Left renal cortex interstitium (tissue), 4 donors: ENCODE measurements around the gene ARHGAP4. TPM values are rescaled to one million over a fixed set of nuclear protein-coding genes. Genes with fewer than 3 reads are reported as not detected.
A peak's percentile ranks its signal among the peaks of the same experiment; 100 is the strongest.

Source experiments
- DNase-seq, 4 donors: peaks; one replicate each; pipeline ENCODE4 v3.0.0-alpha.2; 2013; ENCODE audit warnings: low read depth in 4 of 4, low spot score in 2 of 4, missing footprints in 1 of 4
- polyA plus RNA-seq, 4 donors: library from polyadenylated mRNA; unstranded; fragments of 120-200 nt; gene quantifications; one replicate each; pipeline ENCODE4 v1.2.1, GENCODE V29; 2013; ENCODE audit not compliant: insufficient read length in 4 of 4

Gene ARHGAP4
- polyA plus RNA-seq, result 10 to 100 TPM; 19.0 to 48.5 (median 36.0) TPM

GRCh38 chrX:153925739-153926551 is at the start of gene ARHGAP4:
Gene ARHGAP4 (minus strand): TSS chrX:153926264. CDS start chrX:153926202, 62 bp downstream.
- DNase-seq, result no peak

DNA sequence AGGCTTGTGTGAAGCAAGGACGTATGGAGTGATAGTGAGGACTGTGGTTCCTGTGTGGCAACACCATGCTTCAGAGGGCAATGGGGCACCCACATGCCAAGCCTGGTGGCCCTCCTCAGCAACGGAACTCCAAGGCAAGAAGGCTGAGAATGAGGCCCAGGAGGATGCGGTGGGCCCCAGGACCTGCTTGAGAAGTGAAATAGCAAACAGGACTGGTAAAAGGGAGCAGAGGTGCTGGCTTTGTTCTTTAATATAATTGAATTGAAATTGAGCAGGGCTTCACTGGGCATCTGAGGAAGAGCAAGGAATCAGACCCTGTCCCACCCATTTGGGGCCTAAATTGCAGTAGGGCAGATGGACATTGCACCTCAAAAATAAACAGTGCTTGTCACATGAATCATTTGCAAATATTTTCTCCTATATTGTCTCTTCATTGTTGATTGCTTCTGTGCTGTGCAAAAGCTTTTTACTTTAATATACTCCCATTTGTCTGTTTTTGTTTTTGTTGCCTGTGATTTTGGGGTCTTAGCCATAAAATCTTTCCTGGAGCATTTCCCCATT is 48.7 kb upstream of the ARHGAP4 start:
- no peak for DNase-seq

GRCh38 chrX:153974003-153974725 is 48.1 kb upstream of the ARHGAP4 start:
- DNase-seq, result no peak

- DNase-seq, result no peak
These were observed 47.3 kb upstream of the ARHGAP4 start for GRCh38 chrX:153973127-153974002.

- peak; percentile 45 to 66 (median 62) for DNase-seq
These were observed 46.5 kb upstream of the ARHGAP4 start, which contains the start of gene TMEM187 for GRCh38 chrX:153972368-153973126. Gene TMEM187 (plus strand): TSS chrX:153972754. CDS start chrX:153982063, 9,309 bp downstream.

DNA sequence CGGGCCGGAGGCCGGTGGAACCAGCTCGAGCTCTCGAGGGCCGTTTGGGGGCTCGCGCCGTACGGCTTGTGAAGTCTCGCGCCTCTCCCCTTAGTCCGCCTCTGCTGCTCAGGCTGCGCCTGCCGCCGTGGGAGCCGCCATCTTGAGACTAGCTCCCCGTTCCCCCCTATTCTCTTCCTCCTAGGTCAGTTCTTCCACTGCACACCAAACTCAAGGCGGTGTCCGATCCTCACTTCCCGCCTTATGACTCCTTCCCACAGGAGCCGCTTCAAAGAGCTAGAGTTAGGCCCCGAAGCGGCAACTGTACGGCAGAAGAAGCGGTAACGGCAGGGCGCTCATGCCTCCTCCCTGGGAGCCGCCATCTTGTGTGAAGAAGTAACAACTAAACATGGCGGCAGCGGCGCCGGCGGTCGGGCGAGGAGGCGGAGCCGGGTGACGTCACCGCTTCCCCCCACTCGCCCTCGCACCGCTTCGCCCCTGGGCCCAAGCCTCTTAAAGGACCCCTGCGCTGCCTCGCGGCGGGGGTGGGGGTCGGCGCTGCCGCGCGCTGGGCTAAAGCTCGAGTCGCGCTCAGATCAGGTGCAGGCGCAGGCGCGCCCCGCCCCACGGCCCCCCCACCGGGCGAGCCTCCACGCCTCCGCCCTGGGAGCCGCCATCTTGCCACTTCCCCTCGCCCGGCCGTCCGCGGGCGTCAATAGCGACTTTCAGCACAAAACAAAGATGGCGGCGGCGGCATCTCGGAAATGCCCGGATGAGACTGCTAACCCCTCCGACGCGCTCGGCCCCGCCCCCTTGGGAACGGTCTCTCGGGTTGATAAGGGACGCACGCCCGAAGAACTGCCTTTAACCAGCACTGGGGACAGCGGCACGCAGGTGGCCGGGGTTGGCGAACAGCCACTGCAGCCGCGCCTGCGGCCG is 45.6 kb upstream of the ARHGAP4 start, which contains the start of gene HCFC1:
HCFC1 (minus strand) TSS at position 369 of the 918 bp plus-strand sequence. CDS start 978 bp downstream, outside the sequence.
- DNase-seq, result peak in 3 of 4 donors; percentile 74 to 82 (median 76)

GRCh38 chrX:153971124-153971449 is 45.0 kb upstream of the ARHGAP4 start:
- peak in 2 of 4 donors; percentile 64 to 70 for DNase-seq

- no peak for DNase-seq
These were observed 44.5 kb upstream of the ARHGAP4 start for GRCh38 chrX:153970357-153971123.

DNA sequence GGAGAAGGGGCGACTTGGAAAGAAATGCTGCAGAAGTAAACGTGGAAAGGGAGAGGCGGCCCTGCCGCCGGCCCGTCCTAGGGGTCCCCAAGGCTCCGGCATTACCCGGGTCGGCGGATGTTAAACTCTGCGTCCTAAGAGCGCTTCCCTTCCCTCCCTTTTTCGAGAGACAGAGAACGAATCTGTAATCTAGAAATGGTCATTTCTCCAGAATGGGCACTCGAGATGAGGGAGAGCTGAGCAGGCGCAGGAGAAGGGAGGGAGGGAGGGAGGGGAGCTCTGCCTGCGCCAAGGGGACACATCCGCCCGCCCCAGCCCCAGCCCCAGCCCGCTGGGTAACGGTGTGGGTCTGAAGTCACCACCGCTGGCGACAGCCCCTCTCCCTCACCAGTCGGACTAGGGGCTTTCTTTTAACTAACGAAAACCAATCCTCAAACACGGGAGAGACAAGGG is 43.9 kb upstream of the ARHGAP4 start:
- DNase-seq, result no peak

DNA sequence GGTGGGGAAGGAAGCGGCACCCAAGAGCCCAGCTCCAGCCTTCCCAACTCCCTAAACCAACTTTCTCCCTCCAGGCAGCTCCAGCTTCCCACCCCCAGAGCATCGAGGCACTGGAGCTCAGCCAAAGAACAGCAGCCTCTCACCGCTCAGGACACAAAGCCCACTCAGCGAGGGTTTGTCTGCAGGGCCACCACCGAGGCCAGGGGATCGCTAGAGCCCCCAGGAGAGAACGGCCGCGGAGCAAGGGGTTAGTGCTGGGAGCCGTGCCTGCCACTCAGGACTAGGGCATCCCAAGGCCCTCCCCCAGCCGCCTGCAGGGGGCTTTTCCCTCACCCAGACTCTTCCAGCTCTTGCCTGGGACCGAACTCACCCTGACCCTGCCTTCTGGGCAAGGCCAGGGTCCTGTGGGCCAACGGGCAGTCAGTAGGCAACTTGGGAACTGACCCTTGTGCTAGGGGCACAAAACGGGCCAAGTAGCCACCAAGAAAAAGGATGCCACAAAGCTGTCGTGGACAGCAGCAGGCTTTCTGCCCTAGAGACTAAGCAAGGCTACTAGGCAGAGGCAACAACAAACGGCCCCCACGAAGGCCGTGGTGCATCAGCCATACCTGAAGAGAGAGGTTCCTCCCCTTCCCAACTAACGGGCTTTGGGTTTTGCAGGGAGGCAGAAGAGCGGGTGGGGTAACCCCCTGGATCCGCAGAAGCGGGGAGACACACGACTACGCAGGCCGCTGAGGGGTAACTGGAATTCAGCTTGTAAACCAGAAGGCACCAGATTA is 43.2 kb upstream of the ARHGAP4 start:
- no peak for DNase-seq

- DNase-seq, result no peak
These were observed 42.7 kb upstream of the ARHGAP4 start for GRCh38 chrX:153968754-153969124.

DNA sequence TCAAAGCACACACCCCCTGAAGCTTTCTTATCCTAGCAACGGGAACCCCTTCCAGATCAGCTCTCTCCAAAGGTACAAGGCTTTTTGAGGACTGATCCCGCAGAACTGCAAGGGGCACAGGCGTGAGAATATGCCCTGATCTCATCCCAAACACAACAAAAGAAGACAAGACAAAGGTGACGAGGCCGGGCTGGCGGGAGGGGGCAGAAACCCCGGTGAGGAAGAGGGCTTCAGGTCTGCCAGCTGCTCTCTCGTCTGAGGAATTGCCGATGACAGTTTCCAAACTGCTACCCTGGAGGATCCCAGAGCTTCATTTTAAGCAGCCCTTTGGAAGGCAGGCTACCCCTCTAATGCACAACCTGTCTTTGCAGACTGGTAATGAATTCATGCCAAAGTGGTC is 42.2 kb upstream of the ARHGAP4 start:
- no peak for DNase-seq

DNA sequence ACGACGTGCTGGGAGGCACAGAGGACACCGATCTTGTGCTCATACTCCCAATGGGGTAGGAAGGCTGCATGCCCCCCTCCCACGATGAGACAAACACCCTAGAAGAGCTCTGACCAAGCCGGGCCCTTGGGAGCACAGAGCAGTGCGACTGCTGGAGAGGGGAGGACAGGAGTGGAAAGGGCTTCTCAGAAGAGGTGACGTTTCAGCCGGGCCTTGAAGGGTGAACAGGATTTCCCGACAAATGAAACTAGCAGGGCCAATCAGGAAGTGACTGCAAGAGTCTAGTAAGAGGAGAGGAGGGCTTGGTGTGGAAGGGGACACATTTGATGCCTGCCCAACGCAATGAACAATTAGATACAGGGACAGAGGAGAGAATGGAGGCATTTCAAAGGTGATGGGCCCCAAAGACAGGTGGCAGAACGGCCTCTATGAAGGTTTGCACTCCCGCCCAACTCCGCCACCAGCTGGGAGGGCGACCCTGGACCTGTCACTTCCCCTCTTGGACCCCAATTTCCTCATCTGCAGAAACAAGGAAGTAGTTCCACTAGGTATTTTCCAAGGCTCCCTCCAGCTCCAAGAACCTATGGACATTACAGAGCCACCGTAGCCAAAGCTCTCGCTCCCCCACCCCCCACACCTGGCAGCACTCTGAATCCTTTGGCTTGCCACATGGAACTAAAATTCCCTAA is 41.6 kb upstream of the ARHGAP4 start:
- no peak for DNase-seq

DNA sequence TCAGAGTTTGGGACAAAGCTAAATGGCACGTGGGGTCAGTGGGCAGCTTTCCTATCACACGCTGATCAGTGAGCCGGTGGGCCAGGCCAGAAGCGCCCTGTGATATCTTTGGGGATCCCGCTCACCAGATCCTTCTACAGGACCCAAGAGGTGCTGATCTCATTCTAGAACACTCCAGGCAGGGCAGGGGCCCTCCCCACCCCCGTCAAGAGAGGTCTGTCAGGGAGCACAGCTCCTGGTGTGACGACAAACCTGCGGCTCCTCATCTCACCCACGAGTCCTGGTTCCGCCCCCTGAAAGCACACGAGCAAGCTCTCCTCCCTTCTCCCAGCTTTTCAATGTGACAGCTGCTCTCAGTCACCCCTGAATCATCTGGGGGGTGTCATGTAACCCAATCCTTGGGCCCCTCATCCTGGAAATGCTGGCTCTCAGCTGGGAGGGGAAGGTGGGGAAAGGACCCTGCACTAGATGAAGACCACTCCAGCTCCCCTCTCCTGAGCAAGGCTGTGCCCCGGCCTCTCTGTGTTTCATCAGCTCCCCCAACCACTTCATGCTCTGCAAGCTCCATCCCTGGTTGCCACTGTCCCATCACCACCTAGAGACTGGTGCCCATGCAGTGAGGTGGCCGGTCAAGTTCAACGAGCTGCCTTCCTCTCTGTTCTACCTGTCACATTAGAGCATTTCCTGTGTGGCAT is 40.9 kb upstream of the ARHGAP4 start:
- DNase-seq, result no peak

DNA sequence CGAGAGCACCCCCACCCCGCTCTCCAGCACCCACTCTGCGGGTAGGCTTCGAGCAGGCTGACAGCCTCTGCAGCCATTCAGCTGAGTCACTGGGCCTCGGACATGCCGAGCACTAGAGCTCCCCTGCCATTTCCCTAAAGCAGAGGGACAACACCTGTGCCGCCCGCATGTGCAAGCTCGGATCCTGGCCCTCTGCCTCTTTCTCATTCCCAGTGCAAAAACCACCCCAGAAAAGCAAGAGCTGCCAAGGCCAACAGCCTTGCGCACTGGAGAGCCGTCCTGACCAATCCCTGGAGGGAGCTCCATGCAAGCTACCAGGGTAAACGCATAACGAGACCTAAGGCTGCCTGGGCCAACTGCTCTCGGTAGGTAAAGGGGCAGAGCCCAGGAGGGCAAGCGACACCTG is 40.2 kb upstream of the ARHGAP4 start:
- DNase-seq, result no peak

- no peak for DNase-seq
These were observed 39.3 kb upstream of the ARHGAP4 start for GRCh38 chrX:153965406-153965805.
